ENCODE measurements around the gene FOLR2.

The FOLR2 gene

DNA sequence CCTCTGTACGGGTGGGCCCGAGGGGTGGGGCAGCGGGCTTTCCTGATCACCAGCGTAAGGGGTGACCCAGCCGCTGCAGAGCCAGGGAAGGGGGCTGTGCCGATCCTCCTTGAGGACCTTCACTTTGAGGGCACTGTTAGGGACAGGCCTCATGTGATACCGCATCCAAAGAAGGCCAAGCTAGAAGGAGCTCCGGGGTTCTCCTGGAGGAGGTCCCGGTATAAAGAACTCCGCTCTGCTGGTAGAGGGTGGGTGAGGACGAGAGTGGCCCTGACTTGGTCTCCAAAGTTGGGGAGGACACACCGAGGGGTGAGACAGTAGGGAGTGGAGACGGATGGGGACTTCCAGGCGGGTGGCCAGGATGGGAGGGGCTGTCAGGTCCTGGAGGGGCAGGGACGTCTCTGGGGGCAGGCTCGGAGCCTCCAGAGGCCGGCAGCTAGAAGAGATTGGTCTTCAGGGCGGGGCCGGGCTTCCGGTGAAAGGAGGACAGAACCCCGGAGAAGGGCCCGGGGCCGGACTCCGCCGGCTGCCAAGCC is 22.8 kb downstream of the FOLR2 start:
- Mint-ChIP-seq H3K4me3 (peak overlapping the region; percentile 36), H3K4me1 (ENCODE audit: low read depth) (peaks cover 10% of the 10 kb centered on the region), H3K27ac (no peak overlapping the region), H3K9me3 (no peaks in the 10 kb centered on the region), H3K27me3 (ENCODE audit: low read depth) (peaks cover 45% of the 10 kb centered on the region), H3K36me3 (ENCODE audit: low read depth) (peaks cover 19% of the 10 kb centered on the region)

DNA sequence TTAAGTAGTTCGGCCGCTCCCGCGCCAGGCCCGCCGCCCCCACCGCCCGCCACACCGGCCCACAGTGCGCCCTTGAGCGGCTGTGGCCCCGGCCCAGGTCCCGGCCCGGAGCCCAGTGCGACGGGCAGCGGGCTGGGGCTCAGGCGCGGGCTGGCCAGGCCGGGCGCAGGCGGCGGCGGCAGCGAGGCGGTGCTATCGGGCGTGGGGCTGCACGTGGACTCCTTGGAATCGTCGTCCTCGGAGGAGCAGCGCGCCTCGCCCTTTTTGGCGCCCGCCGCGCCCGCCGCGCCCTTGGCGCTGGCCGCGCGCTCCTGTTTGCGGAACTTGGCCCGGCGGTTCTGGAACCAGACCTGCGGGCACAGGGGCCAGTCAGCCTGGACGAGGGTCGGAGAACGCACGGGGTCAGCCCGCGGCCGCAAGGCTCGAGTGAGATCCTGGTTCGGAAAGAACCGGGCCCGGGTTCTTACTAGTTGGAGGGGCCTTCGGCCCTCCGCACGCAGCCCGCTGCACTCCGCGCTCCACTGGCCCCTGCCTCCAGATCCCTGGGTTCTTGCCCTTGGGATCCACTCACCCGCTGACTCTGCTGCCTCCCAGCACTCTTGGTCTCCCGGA is 23.4 kb downstream of the FOLR2 start:
- Mint-ChIP-seq H3K36me3 (ENCODE audit: low read depth) (peaks cover 17% of the 10 kb centered on the region), H3K27ac (no peak overlapping the region), H3K4me3 (peak overlapping the region; percentile 75), H3K27me3 (ENCODE audit: low read depth) (peaks cover 45% of the 10 kb centered on the region), H3K4me1 (ENCODE audit: low read depth) (peaks cover 14% of the 10 kb centered on the region), H3K9me3 (no peaks in the 10 kb centered on the region)

DNA sequence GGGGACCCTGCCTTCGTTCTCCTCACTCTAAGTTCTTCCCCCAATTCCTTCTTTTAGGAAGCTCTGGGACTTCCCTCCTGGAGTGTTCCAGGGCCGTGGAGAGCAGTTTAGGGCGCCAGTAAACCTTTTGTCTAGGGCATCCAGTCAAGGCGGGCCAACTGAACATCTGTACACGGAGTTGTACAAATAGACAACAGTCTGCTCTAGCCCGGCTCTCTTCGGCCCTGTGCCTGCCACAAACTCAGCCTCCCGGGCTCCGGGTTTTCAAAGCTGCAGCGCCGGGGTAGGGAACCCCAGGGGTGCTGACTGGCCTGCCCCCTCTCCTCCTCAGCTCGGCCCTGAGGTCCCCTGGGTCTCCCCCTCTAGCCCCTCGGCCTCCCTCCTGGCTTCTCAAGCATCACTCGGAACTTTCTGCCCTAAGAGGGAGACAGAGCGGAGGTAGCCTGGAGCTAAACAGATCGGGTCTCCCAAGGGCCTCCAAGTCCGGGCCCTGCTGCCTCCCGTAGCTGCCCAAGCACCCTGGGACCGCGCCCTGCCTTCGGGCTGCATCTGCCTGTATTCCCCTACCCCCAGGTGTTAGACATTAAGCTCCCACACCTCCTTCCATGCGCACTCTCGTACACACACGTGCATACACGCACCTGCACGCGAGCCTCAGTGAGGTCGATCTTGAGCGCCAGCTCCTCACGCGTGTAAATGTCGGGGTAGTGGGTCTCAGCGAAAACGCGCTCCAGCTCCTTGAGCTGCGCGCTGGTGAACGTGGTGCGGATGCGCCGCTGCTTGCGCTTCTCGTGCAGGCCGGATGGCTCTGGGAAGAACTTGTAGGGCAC is 24.1 kb downstream of the FOLR2 start:
- Mint-ChIP-seq H3K4me3 (peak overlapping the region; percentile 75), H3K4me1 (ENCODE audit: low read depth) (peaks cover 14% of the 10 kb centered on the region), H3K36me3 (ENCODE audit: low read depth) (peaks cover 17% of the 10 kb centered on the region), H3K27ac (no peak overlapping the region), H3K27me3 (ENCODE audit: low read depth) (peaks cover 45% of the 10 kb centered on the region), H3K9me3 (no peaks in the 10 kb centered on the region)

DNA sequence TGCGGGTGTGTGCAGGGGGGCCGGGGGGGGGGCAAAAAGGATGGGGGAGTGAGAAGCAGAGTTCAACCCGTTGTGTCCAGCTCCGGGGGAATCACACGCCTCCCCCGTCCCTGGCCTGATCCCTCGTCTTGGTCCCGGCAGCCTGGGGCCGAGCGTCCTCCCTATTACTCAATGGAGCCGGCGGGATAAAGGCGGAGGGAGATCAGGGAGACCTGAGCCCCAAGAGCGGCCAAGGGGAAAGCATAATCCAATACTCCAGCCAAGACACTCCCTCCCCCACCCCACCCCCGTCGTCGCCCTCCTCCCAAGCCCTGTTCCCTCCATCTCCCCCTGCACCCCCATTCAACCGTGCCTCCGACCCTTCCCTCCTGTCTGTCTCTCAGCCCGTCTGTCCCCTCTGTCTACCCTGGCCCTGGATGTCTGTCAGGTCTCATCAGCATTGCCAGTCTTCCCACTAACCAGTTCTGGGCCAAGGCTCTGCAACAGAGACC is 24.7 kb downstream of the FOLR2 start:
- Mint-ChIP-seq H3K9me3 (no peaks in the 10 kb centered on the region), H3K4me3 (no peak overlapping the region), H3K4me1 (ENCODE audit: low read depth) (peaks cover 14% of the 10 kb centered on the region), H3K36me3 (ENCODE audit: low read depth) (peaks cover 17% of the 10 kb centered on the region), H3K27ac (no peak overlapping the region), H3K27me3 (ENCODE audit: low read depth) (peaks cover 45% of the 10 kb centered on the region)

- no peak overlapping the region for H3K4me3 Mint-ChIP-seq
- H3K27me3 Mint-ChIP-seq (ENCODE audit: low read depth), result peaks cover 45% of the 10 kb centered on the region
- peaks cover 12% of the 10 kb centered on the region for H3K36me3 Mint-ChIP-seq (ENCODE audit: low read depth)
- peaks cover 14% of the 10 kb centered on the region for H3K4me1 Mint-ChIP-seq (ENCODE audit: low read depth)
- no peaks in the 10 kb centered on the region for H3K9me3 Mint-ChIP-seq
- no peak overlapping the region for H3K27ac Mint-ChIP-seq
These were observed 25.5 kb downstream of the FOLR2 start for GRCh38 chr11:72242141-72242540.

DNA sequence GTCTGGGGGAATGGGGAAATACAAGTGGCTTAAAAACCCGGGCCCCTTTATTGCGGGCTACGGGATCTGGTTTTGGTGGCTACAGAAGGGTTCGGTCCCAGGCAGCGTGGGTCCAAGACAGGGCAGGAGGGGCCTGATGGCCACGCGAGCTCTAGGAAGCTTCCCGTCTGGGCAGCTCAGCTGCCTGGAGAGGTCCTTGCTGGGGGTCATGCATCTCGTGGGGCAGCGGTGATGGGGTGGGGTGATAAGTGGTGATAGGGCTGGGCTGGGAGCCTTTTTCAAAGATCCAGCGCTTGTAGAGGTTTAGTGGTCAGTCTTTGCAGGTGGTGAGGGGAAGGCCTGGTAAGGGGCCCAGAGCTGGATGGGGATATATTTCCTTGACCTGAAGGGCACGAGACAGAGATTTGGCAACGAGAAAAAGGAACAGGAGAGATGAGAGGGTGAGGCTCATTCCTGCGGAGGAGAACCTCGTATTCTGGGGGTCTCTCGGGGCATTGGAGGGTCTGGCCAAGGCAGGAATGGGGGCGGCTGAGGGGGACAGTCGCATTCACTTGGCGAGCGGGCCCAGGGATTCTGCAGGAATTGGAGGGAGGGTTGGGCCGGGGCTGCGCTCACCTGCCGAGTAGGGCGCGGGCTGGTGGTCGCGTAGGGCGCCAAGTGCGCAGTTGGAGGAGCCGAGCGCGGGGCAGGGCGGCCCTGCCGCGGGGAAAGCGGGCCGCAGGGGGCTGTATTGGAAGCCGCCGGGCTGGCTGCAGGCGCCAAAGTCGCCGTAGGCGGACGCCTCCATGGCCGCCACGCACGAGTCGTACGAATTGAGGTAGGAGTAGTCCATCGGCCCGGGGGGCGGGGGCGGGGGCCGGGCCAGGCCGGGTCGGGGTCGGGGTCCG is 26.8 kb downstream of the FOLR2 start:
- peaks cover 12% of the 10 kb centered on the region for H3K36me3 Mint-ChIP-seq (ENCODE audit: low read depth)
- peaks cover 45% of the 10 kb centered on the region for H3K27me3 Mint-ChIP-seq (ENCODE audit: low read depth)
- H3K9me3 Mint-ChIP-seq, result no peaks in the 10 kb centered on the region
- no peak overlapping the region for H3K4me3 Mint-ChIP-seq
- no peak overlapping the region for H3K27ac Mint-ChIP-seq
- H3K4me1 Mint-ChIP-seq (ENCODE audit: low read depth), result peaks cover 14% of the 10 kb centered on the region

DNA sequence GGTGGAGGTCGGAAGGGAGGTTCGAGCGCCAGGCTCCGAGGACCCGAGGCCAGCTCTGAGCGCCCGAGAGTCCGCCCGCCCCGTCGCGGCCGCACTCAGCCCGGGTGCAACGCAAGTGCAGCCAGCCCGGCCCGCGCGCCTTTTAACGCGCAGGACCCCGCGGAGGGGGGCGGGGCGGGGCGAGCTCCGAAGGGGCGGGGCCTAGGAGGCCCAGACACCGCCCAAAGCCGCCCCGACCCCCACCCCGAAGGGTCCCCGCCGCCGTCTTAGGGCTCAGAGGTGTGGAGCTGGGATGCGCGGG is 27.4 kb downstream of the FOLR2 start, which contains the start of gene PHOX2A:
Gene PHOX2A (minus strand): TSS at position 117 of the 301 bp plus-strand sequence. CDS start 172 bp downstream, outside the sequence.
- Mint-ChIP-seq H3K27ac (no peak within 1 kb of the TSS), H3K4me1 (ENCODE audit: low read depth) (peaks cover 14% of the 10 kb centered on the region), H3K4me3 (peak within 1 kb of the TSS; percentile 12), H3K9me3 (no peaks in the 10 kb centered on the region), H3K27me3 (ENCODE audit: low read depth) (peaks cover 41% of the 10 kb centered on the region), H3K36me3 (ENCODE audit: low read depth) (peaks cover 9% of the 10 kb centered on the region)

DNA sequence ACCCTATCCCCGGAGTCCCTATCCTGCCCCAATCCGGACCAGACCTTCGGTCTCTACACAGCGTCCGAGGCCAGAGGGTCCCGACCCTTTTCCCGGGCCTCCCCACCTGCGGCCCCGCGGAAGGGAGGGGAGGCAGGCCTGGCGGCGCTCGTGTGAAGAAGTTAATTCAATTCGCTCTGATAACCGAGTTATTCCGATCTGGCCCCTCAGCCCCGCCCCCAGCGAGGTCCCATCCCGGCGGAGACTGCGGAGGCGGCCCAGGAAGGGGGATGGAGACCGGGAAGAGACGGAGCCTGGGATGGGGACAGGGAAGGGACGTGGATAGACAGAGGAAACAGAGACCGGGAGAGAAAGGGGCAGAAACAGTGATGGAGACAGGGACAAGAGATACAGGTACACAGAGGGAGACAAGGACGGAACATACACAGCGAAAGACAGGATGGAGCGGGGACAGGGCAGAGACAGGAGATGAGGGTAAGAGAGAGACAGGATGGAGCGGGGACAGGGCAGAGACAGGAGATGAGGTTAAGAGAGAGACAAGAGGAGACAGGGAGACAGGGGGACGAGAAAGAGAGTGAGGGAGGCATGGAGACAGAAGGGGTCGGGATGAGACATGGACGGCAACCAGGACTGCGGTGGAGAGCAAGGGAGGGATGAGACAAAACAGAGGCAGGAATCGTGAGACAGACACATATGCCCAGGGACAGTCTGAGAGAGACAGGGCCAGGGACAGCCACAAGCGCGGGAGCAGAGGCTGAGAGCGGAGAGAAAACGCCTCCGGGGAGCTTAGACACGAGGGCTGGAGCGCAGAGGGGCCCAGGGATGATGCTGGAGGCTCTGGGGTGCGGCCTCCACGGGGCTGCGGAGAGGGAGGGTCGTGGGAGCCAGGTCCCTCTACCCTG is 28.0 kb downstream of the FOLR2 start:
- peaks cover 37% of the 10 kb centered on the region for H3K27me3 Mint-ChIP-seq (ENCODE audit: low read depth)
- H3K4me3 Mint-ChIP-seq, result peak overlapping the region; percentile 12
- H3K27ac Mint-ChIP-seq, result no peak overlapping the region

GRCh38 chr11:72245263-72245816 is 28.7 kb downstream of the FOLR2 start:
- H3K4me3 Mint-ChIP-seq, result no peak overlapping the region
- H3K27ac Mint-ChIP-seq, result no peak overlapping the region
- H3K36me3 Mint-ChIP-seq (ENCODE audit: low read depth), result peaks cover 7% of the 10 kb centered on the region
- H3K27me3 Mint-ChIP-seq (ENCODE audit: low read depth), result peaks cover 37% of the 10 kb centered on the region
- H3K9me3 Mint-ChIP-seq, result no peaks in the 10 kb centered on the region
- H3K4me1 Mint-ChIP-seq (ENCODE audit: low read depth), result peaks cover 10% of the 10 kb centered on the region

More for the DNA sequence above, 28.0 kb downstream of the FOLR2 start:
- peaks cover 8% of the 10 kb centered on the region for H3K36me3 Mint-ChIP-seq (ENCODE audit: low read depth)
- H3K9me3 Mint-ChIP-seq, result no peaks in the 10 kb centered on the region
- peaks cover 12% of the 10 kb centered on the region for H3K4me1 Mint-ChIP-seq (ENCODE audit: low read depth)

GRCh38 chr11:72247584-72247983 is 31.0 kb downstream of the FOLR2 start:
- H3K27ac Mint-ChIP-seq, result no peak overlapping the region
- H3K27me3 Mint-ChIP-seq (ENCODE audit: low read depth), result peaks cover 14% of the 10 kb centered on the region
- peaks cover 7% of the 10 kb centered on the region for H3K4me1 Mint-ChIP-seq (ENCODE audit: low read depth)
- H3K36me3 Mint-ChIP-seq (ENCODE audit: low read depth), result peaks cover 3% of the 10 kb centered on the region
- H3K4me3 Mint-ChIP-seq, result no peak overlapping the region
- no peaks in the 10 kb centered on the region for H3K9me3 Mint-ChIP-seq

DNA sequence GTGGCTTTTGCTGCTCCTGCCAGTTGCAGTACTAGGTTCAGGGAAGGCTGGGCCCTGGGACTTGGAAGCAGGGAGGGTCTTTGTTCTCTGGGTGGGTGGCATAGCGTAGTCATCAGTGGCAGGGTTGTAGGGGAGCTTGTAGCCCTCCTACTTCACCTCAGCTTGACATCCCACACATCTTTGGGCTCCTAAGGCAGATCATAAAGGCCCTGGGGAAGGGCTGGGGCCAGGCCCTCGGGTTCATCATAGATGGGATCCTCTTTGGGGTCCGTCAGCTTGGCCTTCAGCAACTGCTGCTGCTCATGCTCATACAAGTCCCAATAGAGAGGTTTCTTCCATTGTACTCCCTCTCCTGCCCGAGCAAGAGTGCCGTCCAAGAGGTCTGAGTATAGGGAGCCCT is 33.4 kb downstream of the FOLR2 start:
- H3K27ac Mint-ChIP-seq, result no peak overlapping the region
- no peak overlapping the region for H3K4me3 Mint-ChIP-seq
- no peaks in the 10 kb centered on the region for H3K4me1 Mint-ChIP-seq (ENCODE audit: low read depth)
- peaks cover 17% of the 10 kb centered on the region for H3K27me3 Mint-ChIP-seq (ENCODE audit: low read depth)
- no peaks in the 10 kb centered on the region for H3K36me3 Mint-ChIP-seq (ENCODE audit: low read depth)
- H3K9me3 Mint-ChIP-seq, result no peaks in the 10 kb centered on the region

DNA sequence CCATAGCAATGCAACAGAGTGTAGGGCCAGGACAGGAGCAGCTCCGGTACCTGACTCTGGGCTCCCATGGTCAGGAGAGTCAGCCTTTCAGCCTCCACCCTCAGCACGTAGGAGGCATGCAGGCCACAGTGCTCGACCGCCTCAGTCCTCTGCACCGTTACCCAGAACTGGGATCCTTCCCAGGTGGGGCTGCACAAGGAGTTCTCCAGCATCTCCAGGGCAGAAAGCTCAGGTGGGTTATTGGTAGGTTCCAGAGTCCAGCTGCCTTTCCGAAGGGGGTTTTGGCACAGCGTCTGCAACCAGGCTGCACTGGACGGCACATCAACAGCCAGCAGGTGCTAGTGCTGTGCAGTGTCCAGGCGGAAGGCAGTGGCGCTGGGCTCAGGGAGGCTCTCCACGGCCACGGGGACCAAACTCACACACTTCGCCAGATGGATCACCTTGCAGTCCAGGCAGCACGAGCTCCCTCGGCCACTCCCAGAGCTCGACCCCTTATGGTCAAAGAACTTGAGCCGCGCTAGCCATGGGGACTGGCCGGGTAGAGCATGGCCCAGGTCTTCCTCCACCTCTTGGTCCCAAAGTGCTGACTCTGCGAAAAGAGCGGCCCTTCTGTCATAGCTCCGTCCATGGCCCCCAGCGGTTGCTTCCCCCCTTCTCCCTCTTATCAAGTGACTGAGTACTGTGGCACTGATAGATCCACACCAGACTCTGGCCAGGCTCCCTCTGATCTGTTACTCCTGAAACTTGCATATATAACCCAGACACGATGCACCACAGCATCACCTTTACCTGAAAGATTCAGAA is 34.3 kb downstream of the FOLR2 start:
- Mint-ChIP-seq H3K9me3 (no peaks in the 10 kb centered on the region), H3K4me1 (ENCODE audit: low read depth) (no peaks in the 10 kb centered on the region), H3K27ac (no peak overlapping the region), H3K4me3 (no peak overlapping the region), H3K27me3 (ENCODE audit: low read depth) (peaks cover 23% of the 10 kb centered on the region), H3K36me3 (ENCODE audit: low read depth) (no peaks in the 10 kb centered on the region)

GRCh38 chr11:72251614-72252013 is 35.0 kb downstream of the FOLR2 start:
- Mint-ChIP-seq H3K27ac (no peak overlapping the region), H3K4me1 (ENCODE audit: low read depth) (no peaks in the 10 kb centered on the region), H3K27me3 (ENCODE audit: low read depth) (peaks cover 26% of the 10 kb centered on the region), H3K4me3 (no peak overlapping the region), H3K36me3 (ENCODE audit: low read depth) (no peaks in the 10 kb centered on the region), H3K9me3 (no peaks in the 10 kb centered on the region)
